HG02943 (cell line): Measurements from ENCODE around the gene CREB3.

Source experiments
- ATAC-seq: cut with Tn5 transposase; IDR thresholded peaks from one replicate; pipeline ENCODE4 v1.9.1; 2021; ENCODE audit warnings: mild to moderate bottlenecking, low read depth, moderate library complexity; ENCODE audit not compliant: unreplicated experiment

The CREB3 gene

DNA sequence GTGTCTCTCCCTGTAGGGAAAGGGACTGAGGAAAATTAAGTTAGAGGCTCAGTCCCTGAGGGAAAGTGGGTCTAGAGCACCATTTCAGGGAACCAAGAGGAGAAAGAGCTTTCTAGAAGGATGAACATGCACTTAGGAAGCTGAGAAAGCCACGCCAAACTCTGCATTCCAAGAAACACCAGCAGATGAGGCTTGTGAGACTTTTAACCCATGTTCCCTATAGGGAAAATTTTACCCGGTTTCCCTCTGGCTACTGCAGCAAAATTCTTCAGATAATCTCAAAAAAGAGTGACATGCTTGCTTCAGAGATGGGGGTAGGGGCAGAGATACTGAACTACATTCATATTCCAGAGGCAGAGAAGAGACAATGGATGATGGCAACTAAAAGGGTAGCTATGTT, 9.0 kb upstream of the CREB3 start:
- ATAC-seq: no peak

DNA sequence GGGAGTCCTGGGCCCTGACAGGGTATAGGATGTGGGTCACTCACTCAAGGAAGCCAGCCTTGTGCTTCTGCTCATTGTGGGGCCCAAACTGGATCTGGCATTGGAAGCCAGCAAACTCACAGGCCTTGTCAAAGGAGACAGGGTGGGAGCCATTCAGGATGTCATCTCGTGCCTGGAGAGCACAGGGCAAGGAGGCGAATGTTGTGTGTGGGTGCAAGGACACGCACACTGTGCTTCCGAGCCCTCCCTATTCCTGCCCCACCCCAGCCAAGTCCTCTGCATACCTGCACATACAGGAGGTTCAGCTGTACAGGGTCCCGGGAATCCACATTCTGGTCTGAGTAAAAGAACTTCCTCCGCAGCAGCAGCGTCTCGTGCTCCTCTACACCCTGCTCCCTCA, 8.6 kb upstream of the CREB3 start:
- ATAC-seq: no peak

DNA sequence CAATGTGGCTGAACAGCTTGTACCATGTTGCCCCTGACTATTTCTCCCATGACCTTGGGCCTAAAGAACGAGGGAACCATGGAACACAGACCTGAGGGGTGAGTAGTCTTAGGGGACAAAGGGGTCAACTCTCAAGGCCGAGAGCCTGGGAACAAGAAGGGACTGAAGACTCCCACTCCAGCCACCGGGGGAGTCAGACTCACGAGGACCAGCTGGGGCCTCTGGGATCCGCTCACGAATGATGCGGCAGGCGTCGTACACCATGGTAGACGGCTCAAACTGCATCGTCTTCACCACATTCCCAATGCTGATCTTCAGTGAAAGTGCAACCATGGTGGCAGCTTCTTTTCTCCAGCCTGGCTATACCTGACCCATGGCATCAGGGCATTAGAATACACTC, 7.1 kb upstream of the CREB3 start:
- no peak for ATAC-seq

DNA sequence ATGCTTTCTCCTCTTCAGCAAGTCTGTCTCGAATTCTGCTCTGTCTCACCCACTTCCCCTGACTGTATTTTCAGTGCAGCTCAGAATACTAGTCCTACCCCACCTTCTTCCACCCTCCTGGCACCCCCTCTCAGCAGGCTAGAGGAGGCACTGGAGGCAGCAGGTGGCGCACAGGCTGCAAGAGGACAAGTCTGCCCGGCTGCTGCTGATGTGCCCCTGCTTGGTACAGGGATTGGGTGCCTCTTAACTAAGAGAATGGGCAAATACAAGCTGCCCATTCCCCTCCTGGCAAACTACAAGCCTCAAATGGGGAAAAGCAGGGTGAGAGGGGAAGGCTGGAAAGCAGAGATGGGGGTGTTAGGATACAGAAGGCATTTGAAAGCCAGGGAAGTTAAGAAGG, 5.5 kb upstream of the CREB3 start:
- no peak for ATAC-seq

DNA sequence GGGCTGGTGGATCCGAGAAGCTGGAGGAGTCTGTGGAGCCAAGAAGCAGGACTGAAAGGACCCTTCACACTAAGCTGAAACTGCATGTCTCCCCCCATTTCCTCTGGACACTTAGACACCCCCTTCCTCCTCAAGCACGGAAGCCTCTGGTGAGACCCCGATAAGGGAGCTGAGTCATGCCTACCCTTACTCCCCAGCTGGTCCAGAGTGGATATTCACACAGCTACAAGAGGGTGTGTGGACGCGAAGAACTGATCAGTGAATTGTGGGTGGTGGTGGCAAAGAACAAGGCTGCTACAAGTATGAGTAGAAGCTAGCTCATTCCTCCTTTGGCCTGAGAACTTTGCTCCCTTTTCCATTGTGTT, 4.8 kb upstream of the CREB3 start:
- ATAC-seq: no peak

DNA sequence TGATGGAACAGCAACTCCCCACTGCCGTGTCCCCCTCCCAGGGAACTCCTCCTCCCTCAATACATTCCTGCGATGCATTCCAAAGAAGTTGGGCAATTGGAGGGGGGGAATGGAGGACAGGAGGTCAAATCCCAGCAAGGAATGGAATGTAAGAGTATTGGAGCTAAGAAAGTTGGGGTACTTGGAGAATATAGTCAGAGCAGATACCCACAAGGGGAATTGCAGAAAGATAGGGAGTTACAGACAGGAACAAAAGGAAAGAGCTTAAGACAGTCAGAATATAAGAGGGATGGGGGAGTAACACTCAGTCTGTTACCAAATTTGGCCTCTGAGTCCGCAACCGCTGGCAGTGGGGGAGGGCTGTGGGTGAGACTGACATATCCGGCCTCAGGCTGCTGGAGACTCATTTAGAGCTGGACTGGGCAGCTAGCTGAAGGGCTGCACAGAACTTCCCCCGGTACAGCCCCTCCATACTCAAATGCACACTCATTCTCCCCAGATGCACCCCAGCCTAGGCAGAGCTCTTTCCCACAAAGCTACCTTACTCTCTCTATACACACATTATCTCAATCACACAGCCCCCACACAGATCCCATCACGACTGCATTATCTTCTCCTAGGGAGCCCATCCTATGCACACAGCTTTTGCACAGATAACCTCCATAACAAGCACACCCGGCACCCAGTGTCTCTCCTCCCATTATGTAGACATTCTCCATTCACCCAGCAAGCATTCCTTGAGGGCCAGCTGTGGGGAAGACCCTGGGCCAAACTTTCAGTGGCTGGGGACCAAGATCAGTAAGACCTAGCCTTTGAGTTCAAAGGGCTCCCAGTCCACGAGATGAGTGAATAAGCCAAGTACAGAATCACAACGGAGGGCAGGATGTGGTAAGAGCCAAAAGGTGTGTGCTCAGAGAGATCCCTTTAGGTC, 4.2 kb upstream of the CREB3 start:
- ATAC-seq: no peak

DNA sequence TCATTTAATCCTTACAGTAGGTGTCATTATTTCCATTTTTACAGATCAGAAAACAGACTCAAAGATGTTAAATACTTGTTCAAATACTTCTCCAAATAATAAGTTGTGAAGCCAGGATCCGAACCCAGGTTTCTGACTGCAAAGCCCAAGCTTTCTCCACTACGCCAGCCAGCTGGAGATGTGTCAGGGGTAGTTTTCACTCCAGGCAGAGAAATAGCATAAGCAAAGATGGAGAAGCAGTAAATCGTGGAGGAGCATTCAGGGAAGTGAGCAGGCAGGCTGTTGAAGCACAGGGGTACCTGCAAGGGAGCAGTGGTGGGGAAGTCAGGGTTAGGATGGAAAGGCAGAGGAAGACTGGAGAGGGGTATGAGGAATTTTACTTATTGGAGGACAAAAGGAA, 3.4 kb upstream of the CREB3 start:
- ATAC-seq: no peak

DNA sequence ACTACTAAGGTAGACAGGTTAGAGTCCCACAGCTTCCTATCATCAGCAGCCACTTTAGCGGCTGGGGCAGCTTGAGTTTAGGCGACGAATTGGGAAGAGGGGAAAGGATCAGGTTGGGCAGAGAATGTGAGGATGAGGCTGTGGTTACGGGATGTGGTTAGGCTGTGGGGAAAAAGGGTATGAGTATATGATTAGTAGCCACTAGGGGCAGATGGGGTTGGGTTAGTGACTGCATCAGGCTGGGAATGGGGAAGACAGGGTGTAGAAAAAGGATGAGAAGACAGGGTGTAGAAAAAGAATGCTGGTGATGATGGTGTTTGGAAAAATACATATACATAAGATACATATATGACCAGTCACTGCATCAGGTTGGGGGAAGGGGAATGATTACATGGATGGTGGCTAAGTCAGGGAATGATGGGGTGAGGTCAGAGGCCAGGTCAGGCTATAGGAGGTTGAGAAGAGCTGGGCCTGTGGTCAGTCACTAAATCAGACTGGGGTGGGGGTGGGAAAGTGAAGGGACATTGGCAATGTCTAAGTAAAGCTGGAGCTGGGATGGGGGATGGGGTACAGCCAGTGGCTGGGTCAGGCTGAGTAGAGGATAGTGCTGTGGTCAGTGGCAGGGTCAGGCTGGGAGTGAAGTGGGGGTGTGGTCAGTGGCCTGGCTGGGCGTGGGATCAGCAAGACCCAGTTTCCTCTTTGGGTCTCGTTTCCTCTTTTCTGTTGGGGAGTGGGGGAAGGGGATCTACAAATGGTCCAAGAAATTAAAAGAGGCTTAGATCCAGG, 2.6 kb upstream of the CREB3 start:
- no peak for ATAC-seq

DNA sequence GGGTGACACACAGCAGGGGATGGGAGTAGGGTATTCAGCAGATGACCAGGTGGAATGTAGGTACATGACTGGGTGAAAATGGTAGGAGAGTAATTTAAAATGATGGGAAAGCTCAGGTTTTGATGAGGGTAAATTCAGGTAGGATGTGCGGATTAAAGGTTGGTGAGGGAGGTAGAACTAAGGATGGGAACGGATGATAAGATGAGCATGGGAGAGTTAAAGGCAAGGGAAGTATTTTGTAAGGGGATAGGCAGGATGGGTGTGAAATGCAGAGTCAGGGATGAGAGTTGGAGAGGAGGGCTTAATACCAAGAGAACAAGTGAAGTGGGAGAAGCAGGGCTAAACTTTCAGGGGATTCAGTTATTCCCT, 2.0 kb upstream of the CREB3 start:
- ATAC-seq: no peak

DNA sequence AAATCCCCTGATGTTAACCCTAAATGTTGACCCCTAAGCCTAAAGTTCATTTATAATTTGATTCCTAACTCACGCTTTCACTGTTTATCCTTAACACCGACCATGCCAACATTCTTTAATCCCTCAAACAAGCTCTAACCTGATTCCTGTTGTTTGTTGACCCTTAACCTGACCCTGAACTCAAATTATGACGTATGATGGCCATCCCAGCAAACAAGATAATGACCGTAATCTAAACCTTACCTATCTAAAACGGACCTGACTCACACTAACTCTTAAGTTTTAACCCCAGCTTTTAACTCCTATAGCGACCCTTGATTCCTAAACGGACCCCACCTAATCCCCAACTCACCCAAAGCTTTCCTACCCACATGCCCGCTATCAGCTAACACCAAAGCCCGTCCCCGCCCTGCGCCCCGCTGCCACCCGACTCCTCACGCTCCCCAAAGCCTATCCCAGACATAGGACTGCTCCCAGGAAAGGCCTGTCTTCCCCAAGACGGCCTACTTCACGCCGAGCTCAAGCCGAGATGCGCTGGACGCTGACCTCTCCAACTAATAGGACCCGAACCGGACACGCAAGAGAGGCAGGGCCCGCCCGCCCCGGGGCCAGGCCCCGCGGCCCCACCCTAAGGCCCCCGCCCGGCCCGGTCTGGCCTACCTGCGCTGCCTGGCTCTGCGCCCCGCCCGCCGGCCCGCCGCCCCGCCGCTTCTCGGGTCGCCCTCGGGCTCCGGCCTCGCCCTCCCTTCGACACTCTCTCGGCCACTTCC, 866 bp upstream of the CREB3 start:
- ATAC-seq: no peak

DNA sequence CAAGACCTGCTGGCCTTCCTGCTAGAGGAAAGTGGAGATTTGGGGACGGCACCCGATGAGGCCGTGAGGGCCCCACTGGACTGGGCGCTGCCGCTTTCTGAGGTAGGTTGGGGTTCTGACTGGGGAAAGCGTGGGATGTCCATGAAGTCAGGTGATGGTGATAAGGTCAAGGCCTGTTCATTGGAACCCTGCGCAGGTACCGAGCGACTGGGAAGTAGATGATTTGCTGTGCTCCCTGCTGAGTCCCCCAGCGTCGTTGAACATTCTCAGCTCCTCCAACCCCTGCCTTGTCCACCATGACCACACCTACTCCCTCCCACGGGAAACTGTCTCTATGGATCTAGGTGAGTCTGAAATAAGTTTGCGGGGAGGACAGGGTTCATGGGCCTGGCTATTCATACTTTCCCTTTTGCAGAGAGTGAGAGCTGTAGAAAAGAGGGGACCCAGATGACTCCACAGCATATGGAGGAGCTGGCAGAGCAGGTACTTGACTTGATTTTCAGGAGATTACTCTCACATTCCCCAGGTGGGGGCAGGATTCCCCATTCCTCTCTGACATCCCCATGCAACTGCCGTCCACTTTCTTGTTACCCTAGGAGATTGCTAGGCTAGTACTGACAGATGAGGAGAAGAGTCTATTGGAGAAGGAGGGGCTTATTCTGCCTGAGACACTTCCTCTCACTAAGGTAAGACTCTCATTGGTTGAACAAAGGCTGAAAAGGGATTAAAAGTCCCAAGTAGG, 505 bp downstream of the CREB3 start:
- ATAC-seq: no peak

DNA sequence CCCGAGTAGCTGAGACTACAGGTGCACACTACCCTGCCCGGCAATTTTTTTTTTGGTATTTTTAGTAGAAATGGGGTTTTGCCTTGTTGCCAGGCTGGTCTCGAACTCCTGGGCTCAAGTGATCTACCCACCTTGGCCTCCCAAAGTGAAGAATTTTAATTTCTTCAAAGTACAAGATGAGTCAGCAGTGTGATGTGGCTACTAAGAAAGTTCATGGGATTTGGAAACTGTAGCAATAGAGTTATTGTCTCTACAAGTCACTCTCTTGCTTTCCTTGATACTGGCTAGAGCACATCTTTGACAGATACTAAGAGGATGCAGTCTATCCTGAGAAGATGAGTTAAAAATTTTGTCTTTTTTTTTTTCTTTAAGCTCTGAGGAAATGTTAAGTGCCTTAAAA, 1.6 kb downstream of the CREB3 start:
- ATAC-seq: no peak

DNA sequence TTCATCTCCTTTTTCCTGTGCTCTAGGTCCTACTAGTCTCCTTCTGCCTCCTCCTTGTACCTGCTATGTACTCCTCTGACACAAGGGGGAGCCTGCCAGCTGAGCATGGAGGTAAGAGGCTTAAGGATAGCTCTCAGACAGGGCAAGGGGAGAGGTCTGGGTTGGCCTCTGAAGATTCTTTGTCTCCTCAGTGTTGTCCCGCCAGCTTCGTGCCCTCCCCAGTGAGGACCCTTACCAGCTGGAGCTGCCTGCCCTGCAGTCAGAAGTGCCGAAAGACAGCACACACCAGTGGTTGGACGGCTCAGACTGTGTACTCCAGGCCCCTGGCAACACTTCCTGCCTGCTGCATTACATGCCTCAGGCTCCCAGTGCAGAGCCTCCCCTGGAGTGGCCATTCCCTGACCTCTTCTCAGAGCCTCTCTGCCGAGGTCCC, 3.8 kb downstream of the CREB3 start:
- ATAC-seq: no peak

DNA sequence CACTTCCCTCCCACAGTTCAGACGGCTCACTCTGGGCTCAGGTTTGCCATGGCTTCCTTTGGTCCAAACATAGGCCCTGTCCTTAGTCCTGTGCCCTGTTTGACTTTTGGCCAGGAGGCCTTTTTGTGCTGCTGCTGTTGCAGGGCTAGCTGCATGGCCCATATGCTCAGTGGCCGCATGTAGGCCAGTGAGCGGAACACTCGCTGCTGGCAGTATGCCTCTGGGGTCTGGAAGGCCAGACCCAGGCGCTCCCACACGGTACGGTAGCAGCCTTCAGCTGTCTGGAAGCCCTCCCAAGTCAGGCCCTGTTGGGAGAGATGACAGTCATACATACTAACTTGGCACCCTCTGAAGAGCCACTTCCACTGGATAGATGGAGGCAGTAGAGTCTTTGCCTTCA, 4.7 kb downstream of the CREB3 start:
- ATAC-seq: no peak

DNA sequence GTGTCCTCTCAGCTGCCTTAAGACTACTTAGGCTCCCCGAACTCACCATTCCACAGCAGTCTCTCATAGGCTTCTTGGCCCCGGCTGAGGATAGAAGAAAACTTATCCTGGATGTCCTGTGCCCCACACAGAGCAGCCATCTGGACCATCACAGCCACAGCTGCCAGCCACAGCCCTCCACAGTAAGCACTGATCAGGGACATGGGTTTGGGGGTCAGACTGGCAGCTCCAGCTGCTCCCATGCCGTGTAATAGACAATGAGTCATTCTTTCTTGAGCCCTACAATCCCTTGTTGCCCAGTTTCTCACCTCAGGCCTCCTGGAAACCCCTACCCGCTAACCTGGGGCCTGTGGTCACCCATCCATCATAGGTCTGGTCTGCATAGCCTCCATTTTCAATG, 5.7 kb downstream of the CREB3 start:
- ATAC-seq: no peak

DNA sequence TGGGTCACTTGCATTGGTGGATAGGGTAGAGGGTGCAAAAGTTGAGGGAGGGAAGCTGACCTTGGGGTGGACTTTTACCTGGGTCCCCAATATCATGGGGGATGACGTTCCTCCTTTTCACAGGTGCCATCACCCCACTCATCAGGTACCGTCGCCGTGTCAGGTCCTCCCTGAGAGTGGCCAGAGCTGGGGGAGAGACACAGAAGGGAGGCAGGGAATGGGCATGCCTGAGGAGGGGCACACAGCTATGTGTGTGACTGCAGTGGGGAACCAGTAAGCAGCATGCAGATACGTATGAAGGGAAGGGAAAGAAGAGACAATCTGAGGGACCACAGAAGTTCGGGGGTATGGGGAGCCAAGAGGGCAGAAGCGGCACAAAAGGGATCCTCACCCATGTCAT, 6.5 kb downstream of the CREB3 start:
- ATAC-seq: no peak

DNA sequence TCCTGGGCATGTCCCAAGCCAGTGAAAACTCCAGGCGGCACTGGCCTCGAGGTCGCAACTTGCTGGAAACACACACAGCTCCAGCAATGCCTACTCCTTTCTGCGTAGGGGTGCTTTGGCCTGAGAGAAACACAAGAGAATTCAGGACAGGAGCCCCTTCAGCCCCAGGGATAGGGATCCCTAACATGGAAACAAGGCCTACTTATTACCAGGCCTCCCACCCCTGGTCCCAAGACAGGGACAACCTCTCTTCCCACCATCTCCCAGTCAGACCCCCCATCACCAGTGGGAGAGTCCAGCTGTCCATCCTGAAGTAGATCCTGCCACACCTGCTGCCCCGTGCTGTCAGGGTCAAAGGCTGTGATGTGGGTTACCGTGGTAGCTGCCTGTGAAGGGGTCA, 7.8 kb downstream of the CREB3 start:
- ATAC-seq: no peak

DNA sequence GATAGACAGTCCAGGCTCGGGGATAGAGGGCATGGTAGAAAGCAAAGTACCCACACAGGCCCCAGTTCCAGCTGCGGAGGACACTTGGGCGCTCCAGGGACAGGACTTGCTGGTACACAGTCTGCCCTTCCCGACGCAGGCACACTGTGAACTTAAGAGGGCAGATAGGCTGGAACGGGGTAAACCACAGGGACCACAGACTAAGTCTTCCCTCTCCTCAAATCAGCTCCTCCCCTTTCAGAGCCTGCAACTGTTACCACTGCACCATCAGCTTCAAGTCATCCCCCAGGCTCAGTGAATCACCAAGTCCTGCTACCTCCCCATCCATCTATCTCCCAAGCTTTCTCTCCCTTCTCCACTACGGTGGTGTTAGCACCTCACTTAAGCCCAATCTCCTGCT, 9.3 kb downstream of the CREB3 start:
- no peak for ATAC-seq

DNA sequence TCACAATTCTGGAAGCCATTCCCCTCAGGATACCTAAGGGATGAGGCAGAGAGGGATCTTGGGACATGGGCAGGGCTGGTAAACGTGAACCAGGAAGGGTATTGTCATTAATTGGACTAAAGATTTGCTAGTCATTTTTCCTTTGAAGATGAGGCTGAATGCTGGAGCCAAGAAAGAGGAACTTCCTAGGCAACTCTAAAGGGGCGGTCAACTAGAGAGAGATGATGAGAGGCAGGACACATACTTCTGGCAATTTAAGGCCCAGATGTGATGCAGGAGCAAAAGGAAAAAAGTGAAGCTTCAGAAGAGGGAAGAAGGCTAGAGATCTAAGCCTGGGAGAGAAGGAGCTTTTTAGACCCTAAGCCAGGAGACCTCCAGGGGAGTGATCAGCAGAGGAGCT, 11.0 kb downstream of the CREB3 start:
- no peak for ATAC-seq

DNA sequence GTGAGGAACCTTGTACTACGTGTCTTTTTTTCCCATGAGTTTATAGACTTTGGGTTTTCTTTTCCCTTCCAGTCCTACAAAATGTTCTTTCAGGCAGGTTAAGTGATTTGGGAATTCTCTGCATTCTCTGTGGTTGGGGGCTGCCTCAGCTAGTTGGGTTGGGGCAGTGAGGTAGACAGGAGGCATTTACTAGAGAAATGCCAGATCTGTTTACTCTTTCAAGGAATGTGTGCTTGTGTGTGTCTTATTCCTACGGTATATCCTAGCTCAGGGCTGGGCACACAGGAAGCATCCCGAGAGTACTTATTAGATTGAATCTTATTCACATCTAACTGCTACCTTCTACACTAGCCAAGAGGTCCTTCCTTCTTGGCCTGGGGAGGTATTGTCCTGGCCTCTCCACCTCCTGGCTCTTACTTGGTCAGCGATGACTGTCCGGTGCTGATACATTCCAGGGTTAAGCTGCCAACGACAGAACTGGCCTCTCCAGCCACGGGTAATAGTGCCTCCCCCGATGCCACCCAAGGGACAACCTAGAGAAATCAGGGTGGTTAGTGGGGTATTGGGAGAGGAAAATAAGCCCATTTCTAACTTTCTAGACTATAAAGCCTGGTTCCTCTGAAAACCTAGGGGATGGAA, 11.5 kb downstream of the CREB3 start:
- ATAC-seq: no peak
